Measurements from ENCODE around the gene PTPN23. TPM values are rescaled to one million over a fixed set of nuclear protein-coding genes. Genes with fewer than 3 reads are reported as not detected.

Gene PTPN23
- total and polyA plus RNA-seq, 2 of the 13 experiments (the other 11 are each of a cell fraction or from before 2014, with no cell fraction given) = 2.3 to 3.7 TPM

- TF ChIP-seq PRMT3 (CRISPR knock-in tag; IDR thresholded peaks at IDR 0.05; ENCODE audit: borderline replicate concordance, low read depth) = peak; percentile 81; the same call in 1 of the 2 replicates
- TF ChIP-seq ZBTB44 (CRISPR knock-in tag; IDR thresholded peaks at IDR 0.05) = no peak
- TF ChIP-seq ZNF7 (CRISPR knock-in tag; IDR thresholded peaks at IDR 0.05) = no peak
- TF ChIP-seq KLF11 (CRISPR knock-in tag; IDR thresholded peaks at IDR 0.05) = 0 out of 2 replicates have a peak, but pooled peaks have one; percentile 64
- TF ChIP-seq, protein P1, sequence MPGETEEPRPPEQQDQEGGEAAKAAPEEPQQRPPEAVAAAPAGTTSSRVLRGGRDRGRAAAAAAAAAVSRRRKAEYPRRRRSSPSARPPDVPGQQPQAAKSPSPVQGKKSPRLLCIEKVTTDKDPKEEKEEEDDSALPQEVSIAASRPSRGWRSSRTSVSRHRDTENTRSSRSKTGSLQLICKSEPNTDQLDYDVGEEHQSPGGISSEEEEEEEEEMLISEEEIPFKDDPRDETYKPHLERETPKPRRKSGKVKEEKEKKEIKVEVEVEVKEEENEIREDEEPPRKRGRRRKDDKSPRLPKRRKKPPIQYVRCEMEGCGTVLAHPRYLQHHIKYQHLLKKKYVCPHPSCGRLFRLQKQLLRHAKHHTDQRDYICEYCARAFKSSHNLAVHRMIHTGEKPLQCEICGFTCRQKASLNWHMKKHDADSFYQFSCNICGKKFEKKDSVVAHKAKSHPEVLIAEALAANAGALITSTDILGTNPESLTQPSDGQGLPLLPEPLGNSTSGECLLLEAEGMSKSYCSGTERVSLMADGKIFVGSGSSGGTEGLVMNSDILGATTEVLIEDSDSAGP (CRISPR knock-in tag; IDR thresholded peaks at IDR 0.05; ENCODE audit: borderline replicate concordance) = peak; percentile 79; the same call in 1 of the 2 replicates
- TF ChIP-seq KDM1A (CRISPR knock-in tag; IDR thresholded peaks at IDR 0.05) = no peak
- TF ChIP-seq ZBTB8A (CRISPR knock-in tag; IDR thresholded peaks at IDR 0.05; ENCODE audit: borderline replicate concordance, low read depth) = 0 out of 2 replicates have a peak, but pooled peaks have one; percentile 80
- TF ChIP-seq MLLT10 (CRISPR knock-in tag; IDR thresholded peaks at IDR 0.05) = no peak
- TF ChIP-seq ZNF484 (CRISPR knock-in tag; IDR thresholded peaks at IDR 0.05; ENCODE audit: borderline replicate concordance, low read depth) = no peak
- TF ChIP-seq PHF5A (CRISPR knock-in tag; IDR thresholded peaks at IDR 0.05; ENCODE audit: low read depth, unreplicated experiment) = no peak
- TF ChIP-seq, protein P2, sequence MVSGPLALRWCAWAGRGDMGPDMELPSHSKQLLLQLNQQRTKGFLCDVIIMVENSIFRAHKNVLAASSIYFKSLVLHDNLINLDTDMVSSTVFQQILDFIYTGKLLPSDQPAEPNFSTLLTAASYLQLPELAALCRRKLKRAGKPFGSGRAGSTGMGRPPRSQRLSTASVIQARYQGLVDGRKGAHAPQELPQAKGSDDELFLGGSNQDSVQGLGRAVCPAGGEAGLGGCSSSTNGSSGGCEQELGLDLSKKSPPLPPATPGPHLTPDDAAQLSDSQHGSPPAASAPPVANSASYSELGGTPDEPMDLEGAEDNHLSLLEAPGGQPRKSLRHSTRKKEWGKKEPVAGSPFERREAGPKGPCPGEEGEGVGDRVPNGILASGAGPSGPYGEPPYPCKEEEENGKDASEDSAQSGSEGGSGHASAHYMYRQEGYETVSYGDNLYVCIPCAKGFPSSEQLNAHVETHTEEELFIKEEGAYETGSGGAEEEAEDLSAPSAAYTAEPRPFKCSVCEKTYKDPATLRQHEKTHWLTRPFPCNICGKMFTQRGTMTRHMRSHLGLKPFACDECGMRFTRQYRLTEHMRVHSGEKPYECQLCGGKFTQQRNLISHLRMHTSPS (CRISPR knock-in tag; IDR thresholded peaks at IDR 0.05; ENCODE audit: low read depth) = peak; percentile 10
- TF ChIP-seq ZNF589 (CRISPR knock-in tag; conservative IDR thresholded peaks at IDR 0.05) = 0 out of 2 replicates have a peak, but pooled peaks have one; percentile 0
- peak; percentile 78 for TF ChIP-seq KLF9 (CRISPR knock-in tag; IDR thresholded peaks at IDR 0.05; ENCODE audit: low read depth)
- no peak for TF ChIP-seq NR1H2 (CRISPR knock-in tag; IDR thresholded peaks at IDR 0.05; ENCODE audit: borderline replicate concordance, low read depth)
- 0 out of 2 replicates have a peak, but pooled peaks have one; percentile 70 for TF ChIP-seq ZNF598 (CRISPR knock-in tag; IDR thresholded peaks at IDR 0.05; ENCODE audit: borderline replicate concordance)
- TF ChIP-seq AHR (CRISPR knock-in tag; IDR thresholded peaks at IDR 0.05) = peak; percentile 70; the same call in 1 of the 2 replicates
- no peak for TF ChIP-seq TP53 (CRISPR knock-in tag; conservative IDR thresholded peaks at IDR 0.05)
- no peak for TF ChIP-seq ZNF10 (CRISPR knock-in tag; IDR thresholded peaks at IDR 0.05; ENCODE audit: borderline replicate concordance, low read depth)
- TF ChIP-seq, protein P3, sequence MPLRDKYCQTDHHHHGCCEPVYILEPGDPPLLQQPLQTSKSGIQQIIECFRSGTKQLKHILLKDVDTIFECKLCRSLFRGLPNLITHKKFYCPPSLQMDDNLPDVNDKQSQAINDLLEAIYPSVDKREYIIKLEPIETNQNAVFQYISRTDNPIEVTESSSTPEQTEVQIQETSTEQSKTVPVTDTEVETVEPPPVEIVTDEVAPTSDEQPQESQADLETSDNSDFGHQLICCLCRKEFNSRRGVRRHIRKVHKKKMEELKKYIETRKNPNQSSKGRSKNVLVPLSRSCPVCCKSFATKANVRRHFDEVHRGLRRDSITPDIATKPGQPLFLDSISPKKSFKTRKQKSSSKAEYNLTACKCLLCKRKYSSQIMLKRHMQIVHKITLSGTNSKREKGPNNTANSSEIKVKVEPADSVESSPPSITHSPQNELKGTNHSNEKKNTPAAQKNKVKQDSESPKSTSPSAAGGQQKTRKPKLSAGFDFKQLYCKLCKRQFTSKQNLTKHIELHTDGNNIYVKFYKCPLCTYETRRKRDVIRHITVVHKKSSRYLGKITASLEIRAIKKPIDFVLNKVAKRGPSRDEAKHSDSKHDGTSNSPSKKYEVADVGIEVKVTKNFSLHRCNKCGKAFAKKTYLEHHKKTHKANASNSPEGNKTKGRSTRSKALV (CRISPR knock-in tag; IDR thresholded peaks at IDR 0.05) = no peak; the same call in 1 of the 2 replicates
- no peak; the same call in 1 of the 2 replicates for TF ChIP-seq RFXANK (CRISPR knock-in tag; IDR thresholded peaks at IDR 0.05)
- TF ChIP-seq ZNF331 (CRISPR knock-in tag; IDR thresholded peaks at IDR 0.05) = peak; percentile 6; the same call in 1 of the 2 replicates
- no peak for TF ChIP-seq SP1 (IDR thresholded peaks at IDR 0.05)
- TF ChIP-seq SP1 (CRISPR knock-in tag; IDR thresholded peaks at IDR 0.05) = peak; percentile 72; the same call in 1 of the 2 replicates
These were observed at the start of gene PTPN23 (continued) for GRCh38 chr3:47380601-47381316.

Data from HepG2 (cell line).